Fibroblast of lung (primary cell): ENCODE measurements around the gene VWA8.

Source experiments
- EZH2 ChIP-seq: IDR thresholded peaks from 2 replicates; pipeline ENCODE4 v1.5.1; 2012; ENCODE audit warnings: low read length, control low read depth, mild to moderate bottlenecking; ENCODE audit errors: missing control alignments
- TF ChIP-seq, protein P1 (sequence below), 2 donors: IDR thresholded peaks in 1 of 2; conservative IDR thresholded peaks in 1 of 2; 1 replicate in 1 of 2; 2 replicates in 1 of 2; pipeline ENCODE4 v1.5.1; 2011 to 2012; ENCODE audit warnings: low read length in 2 of 2, control low read depth in 1 of 2, inconsistent platforms in 1 of 2, low read depth in 1 of 2, mild to moderate bottlenecking in 1 of 2

DNA sequence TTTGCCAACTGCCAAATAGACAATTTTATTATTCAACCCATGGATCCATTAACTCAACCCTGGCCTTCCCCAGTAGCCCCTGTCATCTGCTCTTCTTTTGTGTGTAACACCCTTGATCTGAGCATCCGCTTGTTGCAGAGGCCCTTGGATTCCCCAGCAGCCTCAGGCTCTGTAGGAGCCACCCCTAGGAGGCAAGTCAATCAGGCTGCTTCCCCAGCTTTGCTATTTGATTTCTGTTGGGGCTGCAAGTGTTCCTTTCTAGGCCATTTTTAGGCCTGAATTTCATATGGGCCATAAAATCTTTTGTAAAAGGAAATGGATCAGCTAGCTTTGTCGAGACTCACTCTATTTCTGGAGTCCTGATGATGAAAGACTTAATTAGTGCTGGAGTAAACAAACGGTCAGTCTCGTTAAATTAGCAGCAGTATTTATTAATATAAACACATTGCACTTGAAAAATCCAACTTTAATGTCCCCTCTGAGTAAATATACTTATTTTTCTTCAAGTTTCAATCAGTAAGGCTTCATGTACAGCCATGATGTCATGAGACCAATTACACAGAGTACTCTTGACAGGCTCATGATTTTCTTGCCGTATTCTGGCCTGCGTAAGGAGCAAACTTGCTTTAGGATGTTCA lies 398.2 kb downstream of the VWA8 start:
- TF ChIP-seq, protein P1, sequence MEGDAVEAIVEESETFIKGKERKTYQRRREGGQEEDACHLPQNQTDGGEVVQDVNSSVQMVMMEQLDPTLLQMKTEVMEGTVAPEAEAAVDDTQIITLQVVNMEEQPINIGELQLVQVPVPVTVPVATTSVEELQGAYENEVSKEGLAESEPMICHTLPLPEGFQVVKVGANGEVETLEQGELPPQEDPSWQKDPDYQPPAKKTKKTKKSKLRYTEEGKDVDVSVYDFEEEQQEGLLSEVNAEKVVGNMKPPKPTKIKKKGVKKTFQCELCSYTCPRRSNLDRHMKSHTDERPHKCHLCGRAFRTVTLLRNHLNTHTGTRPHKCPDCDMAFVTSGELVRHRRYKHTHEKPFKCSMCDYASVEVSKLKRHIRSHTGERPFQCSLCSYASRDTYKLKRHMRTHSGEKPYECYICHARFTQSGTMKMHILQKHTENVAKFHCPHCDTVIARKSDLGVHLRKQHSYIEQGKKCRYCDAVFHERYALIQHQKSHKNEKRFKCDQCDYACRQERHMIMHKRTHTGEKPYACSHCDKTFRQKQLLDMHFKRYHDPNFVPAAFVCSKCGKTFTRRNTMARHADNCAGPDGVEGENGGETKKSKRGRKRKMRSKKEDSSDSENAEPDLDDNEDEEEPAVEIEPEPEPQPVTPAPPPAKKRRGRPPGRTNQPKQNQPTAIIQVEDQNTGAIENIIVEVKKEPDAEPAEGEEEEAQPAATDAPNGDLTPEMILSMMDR (conservative IDR thresholded peaks at IDR 0.05 in 1 of 2, IDR thresholded peaks at IDR 0.05 in 1 of 2; ENCODE audit: low read depth in 1 of 2, low read length in 2 of 2) = no peak
- TF ChIP-seq EZH2 = no peak
